ENCODE measurements around the gene ZSCAN4.

The ZSCAN4 gene

GRCh38 chr19:57672466-57672865 is 3.7 kb downstream of the ZSCAN4 start:
- TF ChIP-seq CTCF (IDR thresholded peaks at IDR 0.05; ENCODE audit: low read length) (no peak), EZH2 (IDR thresholded peaks at IDR 0.05; ENCODE audit: borderline replicate concordance, low read length) (no peak)
- Histone ChIP-seq H3K4me1 (ENCODE audit: insufficient read depth, low read length, severe bottlenecking) (no peaks in the 10 kb centered on the region), H3K9me2 (ENCODE audit: low read depth, low read length) (no peaks in the 10 kb centered on the region), H3F3A (ENCODE audit: insufficient read depth, low read length) (no peaks in the 10 kb centered on the region), H4K20me1 (ENCODE audit: insufficient read depth, low read length) (no peaks in the 10 kb centered on the region), H3K36me3 (ENCODE audit: insufficient read depth, low read length) (no peaks in the 10 kb centered on the region), H3K27me3 (ENCODE audit: insufficient read depth, low read length) (no peaks in the 10 kb centered on the region), H3K9me3 (ENCODE audit: low read length) (0 out of 2 replicates have a peak, but pooled peaks cover 3% of the 10 kb centered on the region), H3K9ac (ENCODE audit: low read length) (no peak overlapping the region), H3K79me2 (ENCODE audit: insufficient read depth, low read length) (no peaks in the 10 kb centered on the region), H2AFZ (ENCODE audit: low read length) (no peak overlapping the region), H3K4me3 (ENCODE audit: low read depth, low read length, poor library complexity, severe bottlenecking) (no peak overlapping the region), H3K4me2 (ENCODE audit: low read length) (no peak overlapping the region), H3K27ac (ENCODE audit: low read depth, low read length, poor library complexity, severe bottlenecking) (no peak overlapping the region)

- H3K36me3 ChIP-seq (ENCODE audit: insufficient read depth, low read length): no peaks in the 10 kb centered on the region
- H3K9me2 ChIP-seq (ENCODE audit: low read depth, low read length): no peaks in the 10 kb centered on the region
- peaks cover 5% of the 10 kb centered on the region; the same call in 1 of the 2 replicates for H3K9me3 ChIP-seq (ENCODE audit: low read length)
- no peak overlapping the region for H2AFZ ChIP-seq (ENCODE audit: low read length)
- no peaks in the 10 kb centered on the region for H3K79me2 ChIP-seq (ENCODE audit: insufficient read depth, low read length)
- H3K4me2 ChIP-seq (ENCODE audit: low read length): no peak overlapping the region
- no peak overlapping the region for H3K27ac ChIP-seq (ENCODE audit: low read depth, low read length, poor library complexity, severe bottlenecking)
- no peaks in the 10 kb centered on the region for H3K27me3 ChIP-seq (ENCODE audit: insufficient read depth, low read length)
- H3K9ac ChIP-seq (ENCODE audit: low read length): no peak overlapping the region
- TF ChIP-seq CTCF (IDR thresholded peaks at IDR 0.05; ENCODE audit: low read length) (no peak), EZH2 (IDR thresholded peaks at IDR 0.05; ENCODE audit: borderline replicate concordance, low read length) (no peak)
- no peaks in the 10 kb centered on the region for H3K4me1 ChIP-seq (ENCODE audit: insufficient read depth, low read length, severe bottlenecking)
- no peak overlapping the region for H3K4me3 ChIP-seq (ENCODE audit: low read depth, low read length, poor library complexity, severe bottlenecking)
- H3F3A ChIP-seq (ENCODE audit: insufficient read depth, low read length): no peaks in the 10 kb centered on the region
- no peaks in the 10 kb centered on the region for H4K20me1 ChIP-seq (ENCODE audit: insufficient read depth, low read length)
Measured at GRCh38 chr19:57675881-57676280, 7.1 kb downstream of the ZSCAN4 start.

GRCh38 chr19:57682226-57682766 is 13.6 kb downstream of the ZSCAN4 start:
- H3K4me1 ChIP-seq (ENCODE audit: insufficient read depth, low read length, severe bottlenecking): peaks cover 11% of the 10 kb centered on the region
- no peaks in the 10 kb centered on the region for H3F3A ChIP-seq (ENCODE audit: insufficient read depth, low read length)
- TF ChIP-seq EZH2 (IDR thresholded peaks at IDR 0.05; ENCODE audit: borderline replicate concordance, low read length) (no peak), CTCF (IDR thresholded peaks at IDR 0.05; ENCODE audit: low read length) (no peak)
- H3K79me2 ChIP-seq (ENCODE audit: insufficient read depth, low read length): peaks cover 32% of the 10 kb centered on the region
- H3K36me3 ChIP-seq (ENCODE audit: insufficient read depth, low read length): peaks cover 48% of the 10 kb centered on the region
- no peaks in the 10 kb centered on the region for H3K9me2 ChIP-seq (ENCODE audit: low read depth, low read length)
- H3K9me3 ChIP-seq (ENCODE audit: low read length): peaks cover 46% of the 10 kb centered on the region
- H3K9ac ChIP-seq (ENCODE audit: low read length): peak overlapping the region; percentile 73
- no peak overlapping the region for H2AFZ ChIP-seq (ENCODE audit: low read length)
- H4K20me1 ChIP-seq (ENCODE audit: insufficient read depth, low read length): no peaks in the 10 kb centered on the region
- no peak overlapping the region for H3K27ac ChIP-seq (ENCODE audit: low read depth, low read length, poor library complexity, severe bottlenecking)
- H3K4me3 ChIP-seq (ENCODE audit: low read depth, low read length, poor library complexity, severe bottlenecking): peak overlapping the region; percentile 83
- H3K4me2 ChIP-seq (ENCODE audit: low read length): peak overlapping the region; percentile 71
- no peaks in the 10 kb centered on the region for H3K27me3 ChIP-seq (ENCODE audit: insufficient read depth, low read length)
